G401.6 (cell line): Measurements from ENCODE around the gene ZNF574.
A peak's percentile ranks its signal among the peaks of the same experiment; 100 is the strongest.
"Not testable (repeated sequence)": the region's sequence is repeated elsewhere in the genome, so short reads cannot be mapped to it uniquely, and the experiment has no call there.

Experiments used
- FAIRE-seq: peaks from 2 replicates; lab custom pipeline; 2012; peaks lifted over from hg19 to GRCh38; lab: Jason Lieb, UNC

Gene ZNF574

GRCh38 chr19:42075616-42076379 is at the start of gene ZNF574:
Gene ZNF574 (plus strand): TSS chr19:42076166. CDS start chr19:42078607, 2,441 bp downstream.
- FAIRE-seq: peak; percentile 100

- FAIRE-seq: no peak
Measured at GRCh38 chr19:42028304-42029216, 47.4 kb upstream of the ZNF574 start.

- no peak for FAIRE-seq
Measured at GRCh38 chr19:42030645-42031440, 45.1 kb upstream of the ZNF574 start.

- FAIRE-seq: no peak
Measured at GRCh38 chr19:42032431-42032830, 43.5 kb upstream of the ZNF574 start.

GRCh38 chr19:42033413-42033812 is 42.6 kb upstream of the ZNF574 start:
- no peak for FAIRE-seq

- peak; percentile 77 for FAIRE-seq
Measured at GRCh38 chr19:42034640-42035391, 41.1 kb upstream of the ZNF574 start.

- no peak for FAIRE-seq
Measured at GRCh38 chr19:42037649-42038048, 38.3 kb upstream of the ZNF574 start.

GRCh38 chr19:42038666-42039065 is 37.3 kb upstream of the ZNF574 start:
- FAIRE-seq: no peak

- no peak for FAIRE-seq
Measured at GRCh38 chr19:42040031-42040430, 35.9 kb upstream of the ZNF574 start.

GRCh38 chr19:42040491-42040890 is 35.5 kb upstream of the ZNF574 start:
- not testable (repeated sequence) for FAIRE-seq

- FAIRE-seq: no peak
Measured at GRCh38 chr19:42042455-42043170, 33.4 kb upstream of the ZNF574 start.

GRCh38 chr19:42045575-42045974 is 30.4 kb upstream of the ZNF574 start:
- FAIRE-seq: no peak

- no peak for FAIRE-seq
Measured at GRCh38 chr19:42048992-42049391, 27.0 kb upstream of the ZNF574 start.

- FAIRE-seq: no peak
Measured at GRCh38 chr19:42051166-42052115, 24.5 kb upstream of the ZNF574 start.

- no peak for FAIRE-seq
Measured at GRCh38 chr19:42052241-42052863, 23.6 kb upstream of the ZNF574 start.

- no peak for FAIRE-seq
Measured at GRCh38 chr19:42053037-42053935, 22.7 kb upstream of the ZNF574 start.

- no peak for FAIRE-seq
Measured at GRCh38 chr19:42054205-42054604, 21.8 kb upstream of the ZNF574 start.

GRCh38 chr19:42057846-42058245 is 18.1 kb upstream of the ZNF574 start:
- no peak for FAIRE-seq
